A549 treated with CORT108297 at 1 μM for 4 hours (cell line): Measurements from ENCODE around the gene BAG1. TPM values are rescaled to one million over a fixed set of nuclear protein-coding genes. Genes with fewer than 3 reads are reported as not detected.

Experiments used
- total RNA-seq: library from RNA; stranded (reverse); fragments of 200-300 nt; extraction: Qiagen RNA extraction; gene quantifications from 5 replicates; pipeline ENCODE4 v1.2.3, GENCODE V29; 2022

The BAG1 gene
- total RNA-seq, result 133 to 147 TPM (median 144 TPM) in 5 replicates

GRCh38 chr9:33264473-33265177, at the start of gene BAG1, which contains the start of gene CHMP5:
Gene BAG1, minus strand, starts transcription at chr9:33264708.
Gene CHMP5, plus strand, starts transcription at chr9:33265049. Its CDS starts 30 bp downstream, at chr9:33265079.

GRCh38 chr9:33290247-33291030, 25.9 kb upstream of the BAG1 start, which contains the start of gene NFX1:
Gene NFX1, plus strand, starts transcription at chr9:33290516. Its CDS starts 57 bp downstream, at chr9:33290573.

GRCh38 chr9:33239921-33240320, 24.6 kb downstream of the BAG1 start, which contains the start of gene SPINK4:
Gene SPINK4, plus strand, starts transcription at chr9:33240167. Its CDS starts 42 bp downstream, at chr9:33240209.

Other genes starting within 250 kb of the BAG1 start
- gene DNAJA1, start 239.4 kb downstream of the BAG1 start, total RNA-seq, result 240 to 342 TPM (median 269 TPM) in 5 replicates
- 17.3 to 24.6 TPM (median 18.3 TPM) in 5 replicates for gene SMU1, start 188.0 kb downstream of the BAG1 start, total RNA-seq
- gene B4GALT1, start 97.4 kb downstream of the BAG1 start, total RNA-seq, result 153 to 203 TPM (median 182 TPM) in 5 replicates
- gene SPINK4, start 24.5 kb downstream of the BAG1 start, total RNA-seq, result 0.28 TPM in 1 of 5 replicates, not detected in the others
- 71.1 to 94.9 TPM (median 75.7 TPM) in 5 replicates for gene CHMP5, start 341 bp upstream of the BAG1 start, total RNA-seq
- gene NFX1, start 25.8 kb upstream of the BAG1 start, total RNA-seq, result 27.5 to 30.4 TPM (median 28.9 TPM) in 5 replicates
- gene AQP7, start 137.9 kb upstream of the BAG1 start, total RNA-seq, result 0.37 to 0.52 TPM (median 0.42 TPM) in 5 replicates
- gene AQP3, start 182.9 kb upstream of the BAG1 start, total RNA-seq, result 10.9 to 19.7 TPM (median 17.3 TPM) in 5 replicates
- 55.7 to 69.2 TPM (median 65.0 TPM) in 5 replicates for gene NOL6, start 209.2 kb upstream of the BAG1 start, total RNA-seq